ENCODE results near the gene CRTC3. TPM values are rescaled to one million over a fixed set of nuclear protein-coding genes. Genes with fewer than 3 reads are reported as not detected.

CRTC3 gene
- total and polyA plus RNA-seq, 5 donors from 2014 or later = 27.5 to 110 (median 31.2) TPM

DNA sequence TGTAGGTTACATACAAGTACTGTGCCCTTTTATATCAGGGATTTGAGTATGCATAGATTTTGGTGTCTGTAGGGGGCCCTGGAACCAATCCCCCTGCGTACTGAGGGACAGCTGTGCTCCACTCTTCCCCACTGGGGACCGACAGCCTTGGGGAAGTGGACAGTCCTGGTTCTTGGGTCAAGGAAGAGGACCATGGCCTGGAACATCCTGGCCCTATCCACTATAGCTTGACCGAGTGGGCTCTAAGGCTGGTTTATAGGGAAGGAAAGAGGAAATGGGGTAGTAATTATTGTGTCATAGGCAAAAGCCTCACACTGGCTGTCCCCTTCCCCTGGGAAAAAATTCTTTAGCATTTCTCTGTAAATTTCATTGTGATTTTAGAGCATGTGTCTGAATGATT, 49.5 kb downstream of the CRTC3 start:
- Mint-ChIP-seq H3K4me1 (peaks cover 50 to 90% (median 67%) of the 10 kb centered on the region in 4 donors), H3K4me3 (peak overlapping the region in 1 of 4 donors; percentile 21), H3K36me3 (peaks cover 30% of the 10 kb centered on the region), H3K9me3 (peaks cover 0 to 2% (median 0%) of the 10 kb centered on the region in 7 donors), H3K27me3 (no peaks in the 10 kb centered on the region), H3K27ac (peak overlapping the region in 1 of 3 donors; percentile 72)
- H3K36me3 ChIP-seq (ENCODE audit: control insufficient read depth, insufficient read depth, low read length) = no peaks in the 10 kb centered on the region
- peaks cover 51% of the 10 kb centered on the region for H3K4me1 ChIP-seq (ENCODE audit: control insufficient read depth, insufficient read depth, low read length, poor library complexity, severe bottlenecking)
- ATAC-seq (ENCODE audit: low read depth in 2 of 2) = no peak
- H3K27me3 ChIP-seq (ENCODE audit: control insufficient read depth, insufficient read depth, low read length) = no peaks in the 10 kb centered on the region
- no peaks in the 10 kb centered on the region for H3K9me3 ChIP-seq (ENCODE audit: control insufficient read depth in 2 of 2, low read length in 2 of 2)
- no peak overlapping the region for H3K27ac ChIP-seq (ENCODE audit: insufficient read depth, low read length, poor library complexity, severe bottlenecking)
- DNase-seq = no peak
- no peak overlapping the region for H3K4me3 ChIP-seq (ENCODE audit: low read depth, low read length)

DNA sequence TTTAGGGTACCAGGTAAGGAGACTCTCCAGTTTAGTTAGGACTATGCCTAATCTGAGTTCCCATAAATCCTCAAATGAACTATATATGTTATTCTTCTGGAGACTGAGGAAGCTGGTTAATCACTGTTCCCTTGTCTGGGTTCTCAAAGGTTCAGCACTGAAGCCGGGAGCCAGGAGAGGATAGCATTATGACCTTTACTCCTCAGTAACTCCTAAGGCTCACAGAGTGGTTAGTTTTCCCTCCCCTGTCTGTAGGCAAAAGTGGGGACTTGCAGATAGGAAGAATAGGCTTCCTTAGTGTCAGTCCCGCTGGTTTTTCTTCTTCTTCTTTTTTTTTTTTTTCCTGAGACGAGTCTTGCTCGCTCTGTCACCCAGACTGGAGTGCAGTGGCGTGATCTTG, 50.4 kb downstream of the CRTC3 start:
- H3K27ac Mint-ChIP-seq = peak overlapping the region; percentile 55 to 88 (median 84)
- no peaks in the 10 kb centered on the region for H3K9me3 ChIP-seq (ENCODE audit: control insufficient read depth in 2 of 2, low read length in 2 of 2)
- no peak overlapping the region for H3K4me3 Mint-ChIP-seq
- H3K27me3 ChIP-seq (ENCODE audit: control insufficient read depth, insufficient read depth, low read length) = no peaks in the 10 kb centered on the region
- peaks cover 0 to 2% (median 0%) of the 10 kb centered on the region in 7 donors for H3K9me3 Mint-ChIP-seq
- no peak for ATAC-seq (ENCODE audit: low read depth in 2 of 2)
- no peaks in the 10 kb centered on the region for H3K27me3 Mint-ChIP-seq
- DNase-seq = no peak
- no peak overlapping the region for H3K27ac ChIP-seq (ENCODE audit: insufficient read depth, low read length, poor library complexity, severe bottlenecking)
- H3K36me3 Mint-ChIP-seq = peaks cover 30% of the 10 kb centered on the region
- H3K36me3 ChIP-seq (ENCODE audit: control insufficient read depth, insufficient read depth, low read length) = peaks cover 7% of the 10 kb centered on the region
- peaks cover 44% of the 10 kb centered on the region for H3K4me1 ChIP-seq (ENCODE audit: control insufficient read depth, insufficient read depth, low read length, poor library complexity, severe bottlenecking)
- H3K4me1 Mint-ChIP-seq = peaks cover 44 to 89% (median 66%) of the 10 kb centered on the region in 4 donors
- no peak overlapping the region for H3K4me3 ChIP-seq (ENCODE audit: low read depth, low read length)

DNA sequence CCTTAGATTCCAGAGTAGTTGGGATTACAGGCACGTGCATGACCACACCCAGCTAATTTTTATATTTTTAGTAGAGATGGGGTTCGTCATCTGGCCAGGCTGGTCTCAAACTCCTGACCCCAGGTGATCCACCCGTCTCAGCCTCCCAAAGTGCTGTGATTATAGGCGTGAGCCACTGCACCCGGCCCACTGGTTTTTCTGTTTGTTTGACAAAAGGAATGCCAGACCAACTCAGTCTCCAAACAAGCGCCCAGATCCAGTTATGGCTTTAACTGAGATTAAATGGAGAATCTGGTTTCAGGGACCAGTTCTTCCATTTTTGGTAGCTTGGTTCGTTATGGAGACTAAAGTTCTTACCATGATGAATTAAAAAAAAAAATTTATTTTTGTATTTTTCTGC, 50.8 kb downstream of the CRTC3 start:
- H3K27me3 ChIP-seq (ENCODE audit: control insufficient read depth, insufficient read depth, low read length) = no peaks in the 10 kb centered on the region
- Mint-ChIP-seq H3K9me3 (peaks cover 0 to 2% (median 0%) of the 10 kb centered on the region in 7 donors), H3K36me3 (peaks cover 31% of the 10 kb centered on the region), H3K4me1 (peaks cover 41 to 88% (median 66%) of the 10 kb centered on the region in 4 donors), H3K4me3 (peak overlapping the region in 1 of 4 donors; percentile 21), H3K27ac (peak overlapping the region; percentile 55 to 88 (median 84)), H3K27me3 (no peaks in the 10 kb centered on the region)
- DNase-seq (no peak), ATAC-seq (ENCODE audit: low read depth in 2 of 2) (no peak)
- H3K4me1 ChIP-seq (ENCODE audit: control insufficient read depth, insufficient read depth, low read length, poor library complexity, severe bottlenecking) = peaks cover 40% of the 10 kb centered on the region
- H3K4me3 ChIP-seq (ENCODE audit: low read depth, low read length) = no peak overlapping the region
- peaks cover 10% of the 10 kb centered on the region for H3K36me3 ChIP-seq (ENCODE audit: control insufficient read depth, insufficient read depth, low read length)
- no peak overlapping the region for H3K27ac ChIP-seq (ENCODE audit: insufficient read depth, low read length, poor library complexity, severe bottlenecking)
- no peaks in the 10 kb centered on the region for H3K9me3 ChIP-seq (ENCODE audit: control insufficient read depth in 2 of 2, low read length in 2 of 2)

DNA sequence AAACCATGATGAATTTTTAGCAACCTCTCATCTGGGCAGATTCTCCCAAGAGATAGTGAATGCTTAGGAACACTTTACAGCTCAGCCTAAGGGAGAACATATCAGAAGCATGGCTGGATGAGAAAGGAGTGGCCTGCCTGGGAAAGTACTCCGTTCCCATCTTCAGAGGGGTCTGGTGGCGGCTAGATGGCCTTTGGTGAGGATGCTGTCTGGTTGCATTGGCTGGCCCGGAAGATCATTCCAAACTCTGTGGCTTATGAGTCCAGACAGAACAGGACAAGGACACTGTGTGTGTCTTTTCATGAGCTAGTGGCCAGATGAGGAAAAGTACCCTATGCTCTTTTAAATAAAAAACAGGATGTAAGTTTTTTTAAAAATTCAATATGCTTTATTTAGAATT, 51.2 kb downstream of the CRTC3 start:
- peaks cover 36% of the 10 kb centered on the region for H3K4me1 ChIP-seq (ENCODE audit: control insufficient read depth, insufficient read depth, low read length, poor library complexity, severe bottlenecking)
- Mint-ChIP-seq H3K27ac (peak overlapping the region; percentile 77 to 97 (median 88)), H3K27me3 (no peaks in the 10 kb centered on the region), H3K36me3 (peaks cover 32% of the 10 kb centered on the region), H3K4me3 (peak overlapping the region in 3 of 4 donors; percentile 21 to 78 (median 48)), H3K9me3 (peaks cover 0 to 2% (median 0%) of the 10 kb centered on the region in 7 donors), H3K4me1 (peaks cover 40 to 88% (median 67%) of the 10 kb centered on the region in 4 donors)
- H3K9me3 ChIP-seq (ENCODE audit: control insufficient read depth in 2 of 2, low read length in 2 of 2) = no peaks in the 10 kb centered on the region
- ATAC-seq (ENCODE audit: low read depth in 2 of 2) = no peak
- H3K4me3 ChIP-seq (ENCODE audit: low read depth, low read length) = no peak overlapping the region
- H3K27ac ChIP-seq (ENCODE audit: insufficient read depth, low read length, poor library complexity, severe bottlenecking) = no peak overlapping the region
- DNase-seq = no peak
- H3K36me3 ChIP-seq (ENCODE audit: control insufficient read depth, insufficient read depth, low read length) = peaks cover 11% of the 10 kb centered on the region
- H3K27me3 ChIP-seq (ENCODE audit: control insufficient read depth, insufficient read depth, low read length) = no peaks in the 10 kb centered on the region

DNA sequence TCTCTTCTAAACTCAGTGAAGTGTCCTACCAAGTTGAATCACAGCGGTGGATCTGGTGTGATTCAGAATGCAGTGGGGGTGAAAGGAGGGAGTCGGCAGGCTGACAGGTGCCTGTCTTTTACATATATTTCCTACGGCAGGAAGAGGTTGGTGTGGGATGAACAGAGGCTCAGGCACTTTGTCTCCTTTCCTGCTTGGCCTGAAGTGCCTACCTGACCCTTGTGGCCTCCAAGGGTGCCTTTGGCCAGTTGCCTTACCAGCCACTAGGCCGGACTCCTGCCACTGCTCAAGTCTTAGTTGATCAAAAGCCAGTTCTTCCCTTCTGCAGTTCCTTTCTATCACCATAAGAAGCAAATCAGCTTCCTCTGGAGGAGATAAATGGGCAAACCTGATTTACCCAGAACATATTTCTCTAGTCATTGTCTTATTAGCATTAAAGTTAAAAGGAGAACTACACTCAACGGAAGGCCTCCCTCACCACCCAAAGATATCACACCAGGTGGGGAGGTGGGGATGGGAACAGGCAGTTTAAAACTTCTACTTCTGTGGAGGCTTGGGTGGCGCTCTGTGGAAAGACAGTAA, 52.1 kb downstream of the CRTC3 start:
- Histone ChIP-seq H3K4me3 (ENCODE audit: low read depth, low read length) (peak overlapping the region; percentile 38), H3K27ac (ENCODE audit: insufficient read depth, low read length, poor library complexity, severe bottlenecking) (peak overlapping the region; percentile 37), H3K9me3 (ENCODE audit: control insufficient read depth in 2 of 2, low read length in 2 of 2) (no peaks in the 10 kb centered on the region), H3K4me1 (ENCODE audit: control insufficient read depth, insufficient read depth, low read length, poor library complexity, severe bottlenecking) (peaks cover 40% of the 10 kb centered on the region), H3K27me3 (ENCODE audit: control insufficient read depth, insufficient read depth, low read length) (no peaks in the 10 kb centered on the region), H3K36me3 (ENCODE audit: control insufficient read depth, insufficient read depth, low read length) (peaks cover 11% of the 10 kb centered on the region)
- Mint-ChIP-seq H3K36me3 (peaks cover 25% of the 10 kb centered on the region), H3K4me1 (peaks cover 37 to 87% (median 65%) of the 10 kb centered on the region in 4 donors), H3K27me3 (no peaks in the 10 kb centered on the region), H3K4me3 (peak overlapping the region; percentile 48 to 85 (median 74)), H3K27ac (peak overlapping the region; percentile 77 to 97 (median 88)), H3K9me3 (peaks cover 0 to 2% (median 0%) of the 10 kb centered on the region in 7 donors)
- no peak for DNase-seq
- peak; percentile 50 to 60 for ATAC-seq (ENCODE audit: low read depth in 2 of 2)

DNA sequence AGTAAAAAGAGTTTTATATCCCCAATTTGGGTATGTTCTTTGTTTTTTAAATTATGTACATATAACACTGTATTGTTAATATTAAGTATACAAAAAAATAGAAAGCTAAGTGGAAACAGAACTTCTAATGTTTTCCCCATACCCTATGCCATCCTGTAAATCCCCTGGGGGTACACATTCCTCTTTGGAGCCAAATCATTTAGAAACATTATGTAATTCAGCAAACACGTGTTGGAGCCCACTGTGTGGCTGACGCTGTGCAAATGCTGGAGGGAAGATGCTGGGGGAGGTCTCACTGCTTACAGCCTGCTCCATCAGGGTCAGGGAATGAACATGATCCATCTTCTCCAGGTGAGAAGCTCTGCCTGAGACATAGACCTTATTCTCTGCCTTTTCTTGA, 52.8 kb downstream of the CRTC3 start:
- H3K9me3 Mint-ChIP-seq = peaks cover 0 to 2% (median 0%) of the 10 kb centered on the region in 7 donors
- H3K27ac ChIP-seq (ENCODE audit: insufficient read depth, low read length, poor library complexity, severe bottlenecking) = no peak overlapping the region
- peak overlapping the region in 3 of 4 donors; percentile 48 to 85 (median 78) for H3K4me3 Mint-ChIP-seq

DNA sequence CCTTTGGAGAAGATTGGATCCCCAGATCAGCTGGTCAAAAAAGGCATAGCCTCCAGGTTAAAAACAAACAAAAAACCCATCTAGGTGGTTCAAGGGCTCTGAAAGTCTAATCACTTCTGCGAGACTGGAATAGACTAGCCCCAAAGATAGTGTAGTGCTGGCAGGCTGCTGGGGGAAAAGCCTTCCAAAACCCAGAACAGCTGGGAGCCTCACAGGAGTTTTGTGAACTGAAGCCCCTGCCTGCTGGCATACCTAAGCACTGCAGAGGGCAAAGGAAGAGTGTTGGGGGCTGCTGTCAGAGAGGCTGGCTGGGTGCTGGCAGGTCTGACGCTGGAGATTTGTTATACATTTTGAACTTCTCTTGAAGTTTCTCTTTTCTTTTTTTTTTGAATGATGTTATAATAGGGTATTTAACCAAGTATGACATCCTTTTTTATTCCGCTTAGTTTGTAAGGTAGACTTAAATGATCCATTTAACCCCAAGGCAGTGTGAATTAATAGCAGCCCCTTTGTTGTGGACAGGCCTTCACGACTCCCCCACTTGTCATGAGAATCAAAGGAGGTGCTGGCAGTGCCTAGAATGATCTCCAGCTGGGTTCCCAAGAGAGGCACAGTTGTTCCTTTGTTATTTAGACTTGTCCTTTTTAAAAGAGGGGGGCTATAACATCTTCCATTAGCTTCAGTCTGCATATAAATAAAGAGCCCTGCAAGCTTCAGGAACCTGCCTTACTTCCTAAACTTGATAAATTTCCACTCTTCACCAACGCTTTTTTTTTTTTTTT, 53.9 kb downstream of the CRTC3 start:
- no peak for ATAC-seq (ENCODE audit: low read depth in 2 of 2)
- H3K27ac ChIP-seq (ENCODE audit: insufficient read depth, low read length, poor library complexity, severe bottlenecking) = no peak overlapping the region
- peaks cover 0 to 2% (median 0%) of the 10 kb centered on the region in 7 donors for H3K9me3 Mint-ChIP-seq
- H3K9me3 ChIP-seq (ENCODE audit: control insufficient read depth in 2 of 2, low read length in 2 of 2) = no peaks in the 10 kb centered on the region
- peaks cover 37 to 91% (median 64%) of the 10 kb centered on the region in 4 donors for H3K4me1 Mint-ChIP-seq
- H3K27me3 Mint-ChIP-seq = no peaks in the 10 kb centered on the region
- DNase-seq = no peak
- peaks cover 11% of the 10 kb centered on the region for H3K36me3 ChIP-seq (ENCODE audit: control insufficient read depth, insufficient read depth, low read length)
- H3K4me3 ChIP-seq (ENCODE audit: low read depth, low read length) = no peak overlapping the region
- peaks cover 49% of the 10 kb centered on the region for H3K4me1 ChIP-seq (ENCODE audit: control insufficient read depth, insufficient read depth, low read length, poor library complexity, severe bottlenecking)
- peak overlapping the region; percentile 75 to 94 (median 88) for H3K27ac Mint-ChIP-seq
- H3K4me3 Mint-ChIP-seq = peak overlapping the region in 3 of 4 donors; percentile 17 to 73 (median 57)
- H3K27me3 ChIP-seq (ENCODE audit: control insufficient read depth, insufficient read depth, low read length) = no peaks in the 10 kb centered on the region
- H3K36me3 Mint-ChIP-seq = peaks cover 21% of the 10 kb centered on the region

More for the DNA sequence above, 52.8 kb downstream of the CRTC3 start:
- Histone ChIP-seq H3K27me3 (ENCODE audit: control insufficient read depth, insufficient read depth, low read length) (no peaks in the 10 kb centered on the region), H3K36me3 (ENCODE audit: control insufficient read depth, insufficient read depth, low read length) (peaks cover 11% of the 10 kb centered on the region), H3K4me1 (ENCODE audit: control insufficient read depth, insufficient read depth, low read length, poor library complexity, severe bottlenecking) (peaks cover 47% of the 10 kb centered on the region), H3K4me3 (ENCODE audit: low read depth, low read length) (no peak overlapping the region), H3K9me3 (ENCODE audit: control insufficient read depth in 2 of 2, low read length in 2 of 2) (no peaks in the 10 kb centered on the region)
- H3K36me3 Mint-ChIP-seq = peaks cover 19% of the 10 kb centered on the region
- DNase-seq (no peak), ATAC-seq (ENCODE audit: low read depth in 2 of 2) (no peak)
- peaks cover 36 to 87% (median 65%) of the 10 kb centered on the region in 4 donors for H3K4me1 Mint-ChIP-seq
- peak overlapping the region; percentile 77 to 94 (median 88) for H3K27ac Mint-ChIP-seq
- H3K27me3 Mint-ChIP-seq = no peaks in the 10 kb centered on the region

All from CD4-positive, CD25-positive, alpha-beta regulatory T cell (primary cell).